GM19239 (cell line): ENCODE measurements around the gene PARPBP.
A peak's percentile ranks its signal among the peaks of the same experiment; 100 is the strongest.
"Not testable (repeated sequence)": the region's sequence is repeated elsewhere in the genome, so short reads cannot be mapped to it uniquely, and the experiment has no call there.

Experiments
- DNase-seq: peaks from one replicate; pipeline ENCODE4 v3.0.0; 2011; ENCODE audit warnings: low spot score; ENCODE audit not compliant: insufficient read length
- FAIRE-seq: peaks from 2 replicates; lab custom pipeline; 2011; peaks lifted over from hg19 to GRCh38; lab: Jason Lieb, UNC

Gene PARPBP

DNA sequence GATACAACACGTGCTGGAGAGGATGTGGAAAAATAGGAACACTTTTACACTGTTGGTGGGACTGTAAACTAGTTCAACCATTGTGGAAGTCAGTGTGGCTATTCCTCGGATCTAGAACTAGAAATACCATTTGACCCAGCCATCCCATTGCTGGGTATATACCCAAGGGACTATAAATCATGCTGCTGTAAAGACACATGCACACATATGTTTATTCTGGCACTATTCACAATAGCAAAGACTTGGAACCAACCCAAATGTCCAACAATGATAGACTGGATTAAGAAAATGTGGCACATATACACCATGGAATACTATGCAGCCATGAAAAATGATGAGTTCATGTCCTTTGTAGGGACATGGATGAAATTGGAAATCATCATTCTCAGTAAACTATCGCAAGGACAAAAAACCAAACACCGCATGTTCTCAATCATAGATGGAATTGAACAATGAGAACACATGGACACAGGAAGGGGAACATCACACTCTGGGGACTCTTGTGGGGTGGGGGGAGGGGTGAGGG, 27.1 kb downstream of the PARPBP start:
- DNase-seq, FAIRE-seq: not testable (repeated sequence)

DNA sequence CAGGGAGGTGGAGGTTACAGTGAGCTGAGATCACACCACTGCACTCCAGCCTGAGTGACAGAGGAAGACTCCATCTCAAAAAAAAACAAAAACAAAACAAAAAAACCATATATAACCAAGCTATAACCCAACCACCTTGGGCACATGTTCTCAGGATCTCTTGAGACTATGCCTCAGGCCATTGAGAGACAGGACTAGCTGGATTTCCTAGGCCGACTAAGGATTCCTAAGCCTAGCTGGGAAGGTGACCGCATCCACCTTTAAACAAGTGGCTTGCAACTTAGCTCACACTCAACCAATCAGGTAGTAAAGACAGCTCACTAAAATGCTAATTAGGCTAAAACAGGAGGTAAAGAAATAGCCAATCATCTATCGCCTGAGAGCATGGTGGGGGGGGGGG, 35.2 kb downstream of the PARPBP start:
- DNase-seq, FAIRE-seq: not testable (repeated sequence)

DNA sequence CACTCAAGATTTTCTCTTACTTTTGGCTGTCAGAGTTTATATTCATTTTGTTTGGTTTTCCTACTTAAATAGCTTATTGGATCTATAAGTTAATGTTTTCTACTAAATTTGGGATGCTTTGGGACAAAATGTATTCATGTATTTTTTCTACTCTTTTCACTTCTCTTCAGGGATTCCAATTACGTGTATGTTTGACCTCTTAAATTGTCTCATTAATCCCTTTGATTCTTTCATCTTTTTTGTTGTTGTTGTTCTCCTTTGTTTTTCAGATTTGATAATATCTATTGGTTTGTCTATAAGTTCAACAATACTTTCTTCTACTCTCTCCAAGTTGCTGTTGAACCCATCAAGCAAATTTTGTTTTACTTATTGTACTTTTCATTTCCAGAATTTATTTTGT, 43.4 kb downstream of the PARPBP start:
- FAIRE-seq: no peak
- no peak for DNase-seq

DNA sequence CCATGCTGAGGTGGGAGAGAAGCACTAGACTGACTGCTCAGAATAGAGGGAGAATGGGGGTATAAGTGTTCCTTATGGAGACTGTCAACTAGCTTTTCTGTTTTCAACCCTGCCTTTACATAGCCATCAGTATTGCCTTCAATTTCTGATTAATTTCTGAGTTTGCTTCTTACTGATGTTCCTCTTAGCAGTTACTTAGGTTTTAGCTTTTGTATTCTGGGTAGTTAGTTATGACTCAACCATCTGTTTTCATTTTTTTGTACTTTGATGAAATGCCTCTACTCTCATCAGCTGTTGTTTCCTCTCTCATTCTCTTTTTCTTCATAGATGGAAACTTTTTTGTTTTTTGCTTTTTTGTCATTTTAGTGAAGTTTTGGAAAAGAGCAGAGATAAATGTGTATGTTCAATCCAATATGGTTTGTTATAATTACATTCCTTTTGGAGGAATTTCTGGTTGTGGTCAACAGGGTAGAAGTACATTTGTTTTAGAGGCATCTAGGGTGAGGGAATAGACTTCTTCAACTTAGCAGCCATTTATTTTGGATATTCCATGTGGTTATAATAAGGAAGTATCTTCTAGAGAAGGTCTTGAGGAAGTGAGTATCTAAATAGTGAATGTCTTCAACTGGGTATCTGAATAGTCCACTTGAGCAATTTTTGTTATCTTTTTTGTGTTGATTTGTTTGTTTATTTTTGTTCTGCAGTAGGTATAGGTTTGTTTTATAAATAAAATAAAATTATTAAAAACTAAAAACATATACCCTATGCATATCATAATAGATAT, 48.0 kb downstream of the PARPBP start:
- FAIRE-seq: no peak
- no peak for DNase-seq

DNA sequence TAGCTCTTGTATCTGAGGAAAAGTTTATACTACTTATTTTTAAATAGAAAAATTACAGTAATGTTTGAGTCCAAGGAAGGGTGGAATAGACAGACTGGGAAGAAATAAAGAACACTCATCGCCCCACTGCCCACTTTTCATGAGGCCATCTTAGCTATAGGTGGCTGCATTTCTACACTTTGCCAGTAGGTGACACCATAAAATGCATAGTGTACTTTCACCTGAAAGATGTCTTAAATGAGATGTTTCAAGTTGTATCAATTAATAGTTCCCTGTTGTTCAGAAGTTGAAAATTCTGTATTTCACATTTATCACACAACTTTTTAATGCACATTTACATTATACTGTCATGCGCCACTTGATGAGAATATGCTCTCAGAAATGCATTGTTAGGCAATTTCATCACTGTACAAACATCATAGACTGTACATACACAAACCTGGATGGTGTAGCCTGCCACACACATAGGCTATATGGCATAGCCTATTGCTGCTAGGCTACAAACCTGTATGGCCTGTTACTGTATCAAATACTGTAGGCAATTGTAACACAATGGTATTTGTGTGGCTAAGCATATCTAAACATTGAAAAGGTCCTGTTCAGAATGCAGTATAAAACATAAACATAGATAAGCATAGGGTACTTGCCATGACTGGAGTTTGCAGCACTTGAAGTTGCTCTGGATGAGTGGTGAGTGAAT, 50.1 kb downstream of the PARPBP start:
- FAIRE-seq: peak; percentile 78

DNA sequence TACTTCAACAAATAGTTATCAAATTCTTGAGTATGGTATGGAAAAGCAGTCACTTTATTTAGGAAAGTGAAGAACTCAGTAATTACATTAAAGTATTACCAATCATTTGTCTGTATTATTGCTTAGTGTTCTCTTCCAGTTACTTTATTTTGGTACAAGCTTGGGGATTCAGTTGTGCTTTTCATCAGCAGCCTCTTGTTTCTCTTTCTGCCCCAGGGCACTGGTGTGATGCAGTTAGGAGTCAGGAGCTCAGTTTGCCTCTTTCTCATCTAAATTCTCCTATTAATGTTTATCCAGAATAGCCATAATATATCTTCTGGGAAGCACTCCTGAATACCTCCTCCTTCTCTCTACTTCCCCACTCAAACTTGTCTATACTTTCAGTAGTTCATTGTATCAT, 52.0 kb downstream of the PARPBP start:
- FAIRE-seq (no peak), DNase-seq (no peak)

More for the DNA sequence above, 50.1 kb downstream of the PARPBP start:
- no peak for DNase-seq

DNA sequence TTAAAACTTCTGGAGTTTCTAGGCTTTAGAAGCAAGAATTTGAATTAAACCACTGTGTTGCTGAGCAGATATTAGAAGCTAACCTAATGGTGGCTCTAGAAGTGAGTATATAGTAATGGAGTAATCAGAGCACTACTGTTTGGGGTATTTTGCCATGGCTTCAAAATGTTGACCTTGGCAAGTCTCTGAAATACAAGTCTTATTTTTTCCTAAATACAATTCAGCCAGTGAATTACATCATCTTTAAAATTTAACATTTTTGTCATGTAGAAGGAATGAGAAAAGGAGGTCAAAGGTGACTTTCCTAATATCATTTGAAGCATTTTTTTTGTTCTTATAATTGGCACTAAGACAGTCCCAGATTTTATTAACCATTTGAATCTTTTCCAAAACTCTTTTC, 52.5 kb downstream of the PARPBP start:
- DNase-seq (no peak), FAIRE-seq (no peak)

DNA sequence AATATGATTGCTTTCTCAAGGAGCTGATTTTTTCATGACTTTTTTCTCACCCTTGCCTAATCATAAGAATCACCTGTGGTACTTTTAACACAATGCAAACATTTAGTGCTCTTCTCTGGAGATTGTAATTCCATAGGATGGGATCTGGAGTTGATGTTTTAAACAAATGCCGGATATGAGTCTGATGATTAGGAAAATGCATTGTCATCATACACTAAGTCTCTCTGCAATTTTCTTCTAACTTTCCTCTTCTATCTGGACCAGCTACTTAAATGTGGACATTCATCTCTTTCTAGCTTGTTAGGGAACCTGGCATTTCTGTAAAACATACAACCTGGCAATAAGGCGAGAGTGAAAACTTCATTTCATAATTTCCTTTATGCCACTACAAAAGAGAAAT, 54.1 kb downstream of the PARPBP start:
- FAIRE-seq: no peak
- DNase-seq: no peak

DNA sequence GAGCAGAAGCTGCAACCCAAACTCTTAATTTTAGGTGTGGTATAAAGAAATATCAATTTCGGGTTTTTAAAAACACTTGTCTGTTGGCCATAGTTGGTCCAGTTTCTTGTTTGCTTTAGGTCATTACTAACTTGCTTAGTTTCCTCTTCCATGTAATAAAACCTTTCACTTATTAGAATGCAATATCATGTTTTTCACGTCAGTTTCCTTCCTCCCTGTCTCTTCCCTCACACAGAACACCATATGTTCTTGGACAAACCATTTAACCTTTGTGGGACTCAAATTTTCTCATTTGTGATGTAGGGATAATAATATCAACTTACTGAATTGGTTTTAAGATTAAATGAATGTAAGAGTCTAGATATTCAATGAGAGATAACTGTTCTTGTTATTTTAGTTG, 54.8 kb downstream of the PARPBP start:
- DNase-seq: no peak
- no peak for FAIRE-seq

DNA sequence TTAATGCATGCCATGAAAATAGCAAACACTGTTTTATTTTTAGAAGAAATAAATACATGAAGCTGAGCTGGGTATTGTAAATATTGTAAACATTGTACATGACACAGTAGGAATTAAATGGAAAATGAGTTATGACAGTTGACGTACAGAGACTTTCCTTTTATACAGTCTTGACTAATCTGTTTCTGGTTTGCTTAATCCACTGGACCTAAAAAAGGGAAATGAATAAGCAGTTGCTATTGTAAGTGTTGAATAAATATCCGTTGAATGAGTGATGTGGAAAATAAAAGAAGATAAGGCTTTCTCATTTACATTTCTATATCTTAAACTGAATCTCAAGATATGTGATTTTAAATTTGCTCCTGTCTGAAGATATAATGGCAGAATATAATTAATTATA, 62.7 kb downstream of the PARPBP start:
- FAIRE-seq: no peak
- DNase-seq: no peak

DNA sequence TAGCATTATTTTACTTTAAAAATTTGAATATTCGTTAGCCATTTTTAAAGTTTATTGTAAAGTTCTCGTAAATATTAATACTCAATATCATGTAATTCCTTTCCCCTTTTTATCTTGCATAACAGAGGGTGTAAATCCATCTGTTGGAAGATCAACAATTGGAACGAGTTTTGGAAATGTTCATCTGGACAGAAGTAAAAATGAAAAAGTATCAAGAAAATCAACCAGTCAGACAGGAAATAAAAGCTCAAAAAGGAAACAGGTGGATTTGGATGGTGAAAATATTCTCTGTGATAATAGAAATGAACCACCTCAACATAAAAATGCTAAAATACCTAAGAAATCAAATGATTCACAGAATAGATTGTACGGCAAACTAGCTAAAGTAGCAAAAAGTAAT, 75.8 kb downstream of the PARPBP start:
- FAIRE-seq (no peak), DNase-seq (no peak)

DNA sequence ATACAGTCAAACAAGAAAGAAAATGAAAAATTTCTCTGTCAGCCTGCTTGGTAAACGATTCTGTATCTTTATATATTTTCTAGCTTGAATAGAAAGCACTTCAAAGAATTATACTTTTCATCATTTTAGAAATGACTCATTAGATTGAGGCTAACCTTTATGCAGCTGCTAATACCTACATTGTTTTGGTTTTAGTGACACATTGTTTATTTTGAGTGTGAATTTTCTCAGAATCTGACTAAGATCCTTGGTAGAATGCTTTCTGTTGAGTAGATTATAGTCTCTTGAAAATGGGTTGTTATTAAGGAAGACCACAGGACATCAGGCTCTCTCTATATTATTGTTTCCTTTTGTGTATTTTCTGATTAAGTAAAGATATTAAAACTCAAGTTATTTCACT, 77.8 kb downstream of the PARPBP start, which contains the start of gene PMCH:
Gene PMCH (minus strand): TSS at position 45 of the 400 bp plus-strand sequence. CDS start 63 bp downstream, outside the sequence.
- FAIRE-seq (peak; percentile 11), DNase-seq (no peak)

DNA sequence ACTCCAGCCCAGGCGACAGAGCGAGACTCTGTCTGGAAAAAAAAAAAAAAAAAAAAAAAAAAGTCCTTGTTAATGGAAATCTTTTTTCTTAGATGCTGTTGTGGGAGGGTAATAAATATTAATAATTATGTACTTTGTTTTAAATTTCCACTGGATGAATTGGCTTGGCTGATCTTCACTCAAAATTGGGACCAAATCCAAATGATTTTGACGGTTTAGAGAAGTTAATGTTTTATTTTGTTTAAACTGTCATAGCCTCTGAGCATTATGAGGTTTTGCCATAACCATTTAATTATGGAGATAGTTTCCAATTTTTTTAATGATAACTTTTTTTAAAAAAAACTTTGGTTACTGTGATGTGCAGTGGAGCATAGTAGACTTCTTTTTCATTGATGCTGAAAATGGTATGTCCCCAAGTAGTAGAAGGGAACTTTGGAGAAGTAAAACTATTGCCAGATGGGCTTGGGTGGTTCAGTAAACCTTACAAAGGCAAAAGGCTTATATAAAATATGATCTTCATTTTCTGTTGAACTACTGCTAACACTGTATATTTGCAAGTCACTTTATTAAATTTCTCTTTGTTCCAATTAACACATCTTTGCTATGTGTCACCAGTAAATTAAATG, 81.6 kb downstream of the PARPBP start:
- FAIRE-seq (no peak), DNase-seq (no peak)

DNA sequence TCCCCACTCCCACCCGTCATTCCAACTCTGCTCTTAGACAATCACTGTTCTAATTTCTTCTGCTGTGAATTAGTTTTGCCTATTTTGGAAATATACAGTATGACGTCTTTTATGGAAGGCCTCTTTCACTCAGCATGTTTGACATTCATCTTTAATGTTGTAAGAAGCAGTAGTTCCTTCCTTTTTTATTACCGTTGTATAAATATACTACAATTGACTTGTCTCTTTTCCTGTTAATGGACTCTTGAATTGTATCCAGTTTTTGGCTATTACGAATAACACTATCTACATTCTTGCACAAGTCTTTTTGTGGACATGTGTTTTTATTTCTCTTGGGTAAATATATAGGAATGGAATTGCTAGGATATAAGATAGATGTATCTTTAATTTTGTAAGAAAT, 82.6 kb downstream of the PARPBP start:
- no peak for FAIRE-seq

DNA sequence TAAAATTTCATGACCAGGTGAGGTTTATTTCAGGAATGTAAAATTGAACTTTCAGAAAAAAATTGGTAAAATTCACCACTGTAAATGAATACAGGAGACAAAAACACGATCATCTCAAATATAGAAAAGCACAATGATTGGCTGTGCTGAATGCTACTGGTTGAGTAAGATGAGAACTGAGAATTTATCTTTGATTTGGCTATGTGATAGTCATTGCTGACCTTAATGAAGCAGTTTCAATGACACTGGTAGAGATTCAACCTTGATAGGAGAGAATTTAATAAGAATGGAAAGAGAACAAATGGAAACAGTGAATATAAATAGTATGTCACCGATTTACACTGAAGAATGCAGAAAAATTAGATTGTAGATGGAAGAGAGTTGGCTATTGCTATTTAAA, 84.0 kb downstream of the PARPBP start:
- DNase-seq (no peak), FAIRE-seq (no peak)

More for the DNA sequence above, 82.6 kb downstream of the PARPBP start:
- no peak for DNase-seq

DNA sequence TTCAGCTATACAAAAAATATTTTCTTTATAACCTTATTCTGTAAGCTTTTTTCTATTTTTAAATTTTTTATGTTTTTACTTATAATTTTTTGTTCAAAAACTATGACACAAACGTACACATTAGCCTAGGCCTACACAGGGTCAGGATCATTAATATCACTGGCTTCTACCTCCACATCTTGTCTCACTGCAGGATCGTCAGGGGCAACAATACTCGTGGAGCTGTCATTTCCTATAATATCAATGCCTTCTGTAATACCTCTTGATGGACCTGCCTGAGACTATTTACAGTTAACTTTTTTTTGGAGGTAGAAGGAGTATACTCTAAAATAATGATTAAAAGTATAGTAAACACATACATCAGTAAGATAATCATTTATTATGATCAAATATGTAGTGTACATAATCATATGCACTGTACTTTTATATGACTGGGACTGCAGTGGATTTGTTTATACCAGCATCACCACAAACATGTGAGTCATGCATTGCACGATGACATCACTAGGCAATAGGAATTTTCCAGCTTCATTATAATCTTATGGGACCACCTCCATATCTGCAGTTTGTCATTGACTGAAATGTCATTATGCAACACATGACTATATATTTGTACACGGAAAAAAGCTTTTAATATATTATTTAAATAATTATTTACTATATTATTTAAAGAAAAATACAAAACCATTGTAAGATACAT, 96.2 kb downstream of the PARPBP start:
- no peak for FAIRE-seq
- no peak for DNase-seq

DNA sequence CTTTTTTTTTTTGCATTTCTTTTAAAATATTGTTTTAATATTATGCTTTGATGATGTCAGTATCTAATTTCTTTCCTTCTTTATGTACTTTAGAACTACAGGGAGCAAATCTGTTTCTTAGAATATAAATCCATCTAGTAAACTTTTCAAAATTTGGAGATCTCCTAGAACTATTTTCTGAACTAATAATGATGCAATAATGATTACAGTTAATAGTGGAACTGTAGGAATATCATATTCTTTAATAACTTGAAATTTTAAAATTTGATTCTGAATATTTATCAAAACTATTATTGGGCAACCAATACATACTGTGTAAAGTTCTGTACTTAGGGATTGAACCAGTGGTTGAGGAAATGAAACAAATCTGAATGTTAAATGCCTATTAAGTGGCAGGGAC, 100.8 kb downstream of the PARPBP start:
- FAIRE-seq (no peak), DNase-seq (no peak)

DNA sequence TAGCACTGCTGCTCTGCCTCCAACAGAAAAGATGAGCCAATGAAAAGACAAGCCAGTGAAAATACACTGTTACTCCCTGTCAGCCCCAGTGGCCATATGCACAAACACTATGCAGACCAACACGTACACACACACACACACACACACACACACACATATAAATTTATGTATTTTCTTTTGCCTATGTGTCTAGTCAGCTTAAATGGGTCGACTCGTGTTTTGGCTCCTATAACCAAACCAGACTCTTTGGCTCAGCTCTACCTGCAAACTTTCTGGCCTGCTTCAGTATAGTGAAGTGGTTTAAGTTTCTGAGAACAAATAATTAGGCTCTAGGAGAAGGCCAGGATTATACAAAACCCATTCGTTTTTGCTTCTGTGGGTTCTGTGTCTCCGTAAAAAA, 108.0 kb downstream of the PARPBP start:
- DNase-seq: no peak
- no peak for FAIRE-seq

DNA sequence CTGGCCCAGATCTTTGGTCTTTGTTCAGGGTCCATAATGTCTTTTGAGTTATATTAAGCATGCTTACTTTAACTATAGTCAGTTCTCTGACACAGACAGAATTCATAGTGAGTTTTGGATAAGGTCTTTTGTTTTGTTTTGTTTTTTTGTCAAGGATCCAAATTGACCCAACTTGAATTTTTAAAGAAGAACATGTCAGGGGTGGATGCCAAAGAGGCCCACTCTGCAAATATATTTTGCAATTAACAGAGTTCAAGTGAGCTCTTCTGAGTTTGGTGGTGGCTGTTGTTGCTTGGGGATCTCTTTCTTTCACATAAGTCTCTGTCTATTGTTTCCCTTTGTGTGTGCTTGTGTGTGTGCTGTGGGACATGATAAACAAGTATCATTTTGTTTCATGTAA, 112.1 kb downstream of the PARPBP start:
- FAIRE-seq: no peak

DNA sequence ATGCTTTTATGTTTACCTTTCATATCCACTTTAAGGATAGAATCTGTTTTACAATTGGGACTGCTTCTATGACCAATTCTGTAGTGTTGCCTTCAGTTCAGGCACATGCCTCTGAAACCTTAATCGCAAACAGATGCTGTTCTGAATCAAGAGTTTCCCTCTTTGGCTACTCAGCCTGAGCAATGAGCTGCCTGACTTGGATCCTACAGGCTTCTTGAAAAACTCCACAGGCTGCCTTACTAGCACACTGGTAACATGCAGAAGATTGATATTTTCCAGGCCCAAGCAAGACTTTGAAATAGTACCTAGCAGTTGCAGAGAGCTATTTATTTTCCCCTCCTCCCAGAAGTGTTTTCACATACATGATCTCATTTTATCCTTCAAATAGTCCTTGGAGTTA, 112.5 kb downstream of the PARPBP start:
- FAIRE-seq (no peak), DNase-seq (no peak)

More for the DNA sequence above, 112.1 kb downstream of the PARPBP start:
- no peak for DNase-seq
